H9 (cell line): ENCODE results near the gene NR1H2. TPM values are rescaled to one million over a fixed set of nuclear protein-coding genes. Genes with fewer than 3 reads are reported as not detected.

Experiments used
- DNase-seq: peaks from one replicate; pipeline ENCODE4 v3.0.0-alpha.2; 2017
- H2AFZ ChIP-seq: one replicate; pipeline ENCODE4 v1.6.1; 2013; ENCODE audit warnings: mild to moderate bottlenecking, low read length, control low read depth, moderate library complexity
- H2AK5ac ChIP-seq: 2 replicates; pipeline ENCODE4 v1.6.1; 2013; ENCODE audit warnings: low read length, control low read depth, mixed read lengths; ENCODE audit not compliant: insufficient read length
- H2BK120ac ChIP-seq: one replicate; pipeline ENCODE4 v1.6.1; 2013; ENCODE audit warnings: low read depth, mild to moderate bottlenecking, low read length, control low read depth, inconsistent platforms; ENCODE audit not compliant: poor library complexity, severe bottlenecking
- H2BK12ac ChIP-seq: 2 replicates; pipeline ENCODE4 v1.6.1; 2013; ENCODE audit warnings: low read length, control low read depth, mixed read lengths, low read depth; ENCODE audit not compliant: insufficient read length
- H2BK15ac ChIP-seq: 2 replicates; pipeline ENCODE4 v1.6.1; 2013; ENCODE audit warnings: low read depth, low read length, control low read depth
- H2BK20ac ChIP-seq: one replicate; pipeline ENCODE4 v1.6.1; 2013; ENCODE audit warnings: low read depth, mild to moderate bottlenecking, low read length, control low read depth, inconsistent platforms; ENCODE audit not compliant: poor library complexity, severe bottlenecking
- H2BK5ac ChIP-seq: 2 replicates; pipeline ENCODE4 v1.6.1; 2013; ENCODE audit warnings: low read length, control low read depth, mixed read lengths; ENCODE audit not compliant: insufficient read length
- H3K14ac ChIP-seq: 2 replicates; pipeline ENCODE4 v1.6.1; 2013; ENCODE audit warnings: low read length, control low read depth; ENCODE audit not compliant: insufficient read depth
- H3K18ac ChIP-seq: 2 replicates; pipeline ENCODE4 v1.6.1; 2013; ENCODE audit warnings: low read depth, mild to moderate bottlenecking, mixed read lengths, low read length, control low read depth; ENCODE audit not compliant: insufficient read length
- H3K23ac ChIP-seq: 2 replicates; pipeline ENCODE4 v1.6.1; 2013; ENCODE audit warnings: low read length, control low read depth, mixed read lengths, low read depth; ENCODE audit not compliant: insufficient read length
- H3K23me2 ChIP-seq: 2 replicates; pipeline ENCODE4 v1.6.1; 2013; ENCODE audit warnings: low read depth, mild to moderate bottlenecking, mixed read lengths, low read length, control low read depth; ENCODE audit not compliant: insufficient read length, poor library complexity, severe bottlenecking
- H3K27ac ChIP-seq: 2 replicates; pipeline ENCODE4 v1.5.1; 2013; ENCODE audit warnings: low read length, control low read depth, mixed read lengths, low read depth; ENCODE audit not compliant: insufficient read length
- H3K27me3 ChIP-seq: 2 replicates; pipeline ENCODE4 v1.6.1; 2013; ENCODE audit warnings: low read length, control low read depth, inconsistent platforms; ENCODE audit not compliant: insufficient read depth
- H3K4ac ChIP-seq: 2 replicates; pipeline ENCODE4 v1.6.1; 2013; ENCODE audit warnings: low read depth, mild to moderate bottlenecking, control low read depth, inconsistent platforms, low read length, moderate library complexity
- H3K4me1 ChIP-seq: 2 replicates; pipeline ENCODE4 v1.6.1; 2013; ENCODE audit warnings: low read length, control low read depth, inconsistent platforms; ENCODE audit not compliant: insufficient read depth
- H3K4me2 ChIP-seq: 2 replicates; pipeline ENCODE4 v1.6.1; 2013; ENCODE audit warnings: low read length, control low read depth, mixed read lengths; ENCODE audit not compliant: insufficient read length, insufficient read depth
- H3K56ac ChIP-seq: 2 replicates; pipeline ENCODE4 v1.6.1; 2013; ENCODE audit warnings: low read depth, mild to moderate bottlenecking, mixed read lengths, low read length, control low read depth; ENCODE audit not compliant: insufficient read length
- H3K79me1 ChIP-seq: 2 replicates; pipeline ENCODE4 v1.6.1; 2013; ENCODE audit warnings: low read depth, mild to moderate bottlenecking, moderate library complexity, low read length, control low read depth, inconsistent platforms; ENCODE audit not compliant: insufficient read depth, poor library complexity, severe bottlenecking
- H3K79me2 ChIP-seq: 2 replicates; pipeline ENCODE4 v1.6.1; 2013; ENCODE audit warnings: low read length, control low read depth, inconsistent platforms; ENCODE audit not compliant: insufficient read depth
- H3K9ac ChIP-seq: 2 replicates; pipeline ENCODE4 v1.6.1; 2013; ENCODE audit warnings: low read length, control low read depth, mixed read lengths; ENCODE audit not compliant: insufficient read length; ENCODE audit errors: extremely low read depth
- H3K9me3 ChIP-seq: one replicate; pipeline ENCODE4 v1.6.1; 2013; ENCODE audit warnings: low read depth, low read length, inconsistent platforms; ENCODE audit not compliant: control insufficient read depth
- H3T11ph ChIP-seq: one replicate; pipeline ENCODE4 v1.6.1; 2013; ENCODE audit warnings: mild to moderate bottlenecking, low read length, control low read depth, inconsistent platforms
- H4K20me1 ChIP-seq: one replicate; pipeline ENCODE4 v1.6.1; 2013; ENCODE audit not compliant: control insufficient read depth, insufficient read length, insufficient read depth
- H4K5ac ChIP-seq: 2 replicates; pipeline ENCODE4 v1.6.1; 2013; ENCODE audit warnings: low read depth, mild to moderate bottlenecking, mixed read lengths, low read length, control low read depth; ENCODE audit not compliant: insufficient read length
- H4K8ac ChIP-seq: replicated peaks from 2 replicates; pipeline ENCODE4 v1.6.1; 2013; ENCODE audit warnings: low read length, control low read depth, mixed read lengths, low read depth; ENCODE audit not compliant: insufficient read length
- H4K91ac ChIP-seq: 2 replicates; pipeline ENCODE4 v1.6.1; 2013; ENCODE audit warnings: low read depth, mild to moderate bottlenecking, moderate library complexity, mixed read lengths, low read length, control low read depth; ENCODE audit not compliant: insufficient read length
- H3K27ac Mint-ChIP-seq, 3 experiments: 2 replicates in 2 of 3; 3 replicates in 1 of 3; pipeline ENCODE4 v1.8.0; 2020 to 2021; ENCODE audit warnings: mixed read lengths in 3 of 3, mild to moderate bottlenecking in 1 of 3, moderate library complexity in 1 of 3
- H3K27me3 Mint-ChIP-seq: 2 replicates; pipeline ENCODE4 v1.8.0; 2021; ENCODE audit warnings: low read depth, mild to moderate bottlenecking, moderate library complexity, mixed read lengths
- H3K36me3 Mint-ChIP-seq, 3 experiments: 2 replicates in 2 of 3; 3 replicates in 1 of 3; pipeline ENCODE4 v1.8.0; 2020 to 2021; ENCODE audit warnings: low read depth in 3 of 3, mixed read lengths in 3 of 3; ENCODE audit not compliant: insufficient read depth in 1 of 3
- H3K4me1 Mint-ChIP-seq, 2 experiments: 2 replicates each; pipeline ENCODE4 v1.8.0; 2020; ENCODE audit warnings: mixed read lengths in 2 of 2
- H3K4me3 Mint-ChIP-seq, 2 experiments: 2 replicates in 1 of 2; 3 replicates in 1 of 2; pipeline ENCODE4 v1.8.0; 2020 to 2021; ENCODE audit warnings: mild to moderate bottlenecking in 2 of 2, mixed read lengths in 2 of 2, moderate library complexity in 1 of 2
- H3K9me3 Mint-ChIP-seq, 2 experiments: 2 replicates in 1 of 2; 3 replicates in 1 of 2; pipeline ENCODE4 v1.8.0; 2020; ENCODE audit warnings: mild to moderate bottlenecking in 2 of 2, mixed read lengths in 2 of 2, moderate library complexity in 1 of 2
- CTCF ChIP-seq: fragments of 200-600 bp; sonication (generic); conservative IDR thresholded peaks from 3 replicates; pipeline ENCODE4 v1.8.0; 2021; ENCODE audit warnings: antibody characterized with exemption, mild to moderate bottlenecking
- WGBS: extraction: QIAGEN DNeasy Blood & Tissue Kit; methylation state at CpG from one replicate; pipeline ENCODE4 v1.1.7; 2013; ENCODE audit warnings: missing lambda C conversion rate, low lambda C conversion rate, mixed read lengths; ENCODE audit not compliant: insufficient read length; ENCODE audit errors: extremely low coverage; 5-methylcytosine and 5-hydroxymethylcytosine counted together
- total RNA-seq: library from RNA; stranded (reverse); gene quantifications from 2 replicates; pipeline ENCODE4 v1.2.1, GENCODE V29; 2021

The NR1H2 gene
- total RNA-seq, 1 experiment from 2014 or later, result 33.2 TPM

GRCh38 chr19:50413096-50413495, 36.8 kb downstream of the NR1H2 start:
- Histone ChIP-seq H2BK12ac (no peak overlapping the region), H4K91ac (no peak overlapping the region), H2AK5ac (no peak overlapping the region), H3K23ac (no peak overlapping the region), H4K20me1 (no peaks in the 10 kb centered on the region), H3K4me2 (no peak overlapping the region), H2BK20ac (no peak overlapping the region), H3K9me3 (no peaks in the 10 kb centered on the region), H3K56ac (no peak overlapping the region), H4K8ac (no peak overlapping the region), H3K23me2 (no peaks in the 10 kb centered on the region), H2BK120ac (no peak overlapping the region), H3K9ac (no peak overlapping the region), H3K27ac (no peak overlapping the region), H4K5ac (no peak overlapping the region), H3K14ac (no peak overlapping the region), H3K27me3 (no peaks in the 10 kb centered on the region), H2BK15ac (no peak overlapping the region), H2AFZ (no peak overlapping the region), H3K4ac (no peak overlapping the region), H3T11ph (no peak overlapping the region), H3K4me1 (no peaks in the 10 kb centered on the region), H3K79me2 (no peaks in the 10 kb centered on the region), H2BK5ac (no peak overlapping the region), H3K18ac (no peak overlapping the region), H3K79me1 (no peaks in the 10 kb centered on the region)
- DNase-seq, result no peak
- Mint-ChIP-seq H3K9me3 (peaks cover 0 to 2% of the 10 kb centered on the region in 2 experiments; a peak in 1 of 5 replicates), H3K36me3 (peaks cover 30 to 57% (median 46%) of the 10 kb centered on the region in 3 experiments), H3K27me3 (no peaks in the 10 kb centered on the region; the same call in 1 of the 2 replicates), H3K27ac (no peak overlapping the region), H3K4me3 (no peak overlapping the region), H3K4me1 (peaks cover 4 to 9% of the 10 kb centered on the region in 2 experiments; a peak in 3 of 4 replicates)
- TF ChIP-seq CTCF, result no peak
- WGBS, result no CpG with 5 or more reads among the region's 13 CpGs
